DND-41 (cell line): ENCODE results near the gene CMYA5.
"Not testable (repeated sequence)": the region's sequence is repeated elsewhere in the genome, so short reads cannot be mapped to it uniquely, and the experiment has no call there.

Source experiments
- EZH2 ChIP-seq: IDR thresholded peaks from 3 replicates; pipeline ENCODE4 v1.6.1; 2012; ENCODE audit warnings: borderline replicate concordance, low read depth, mild to moderate bottlenecking, moderate library complexity, low read length, inconsistent platforms; ENCODE audit not compliant: severe bottlenecking
- TF ChIP-seq, protein P1 (sequence below): IDR thresholded peaks from 2 replicates; pipeline ENCODE4 v1.5.1; 2012; ENCODE audit warnings: borderline replicate concordance, low read length, moderate library complexity, mild to moderate bottlenecking; ENCODE audit not compliant: poor library complexity, severe bottlenecking; ENCODE audit errors: extremely low read depth

- not testable (repeated sequence) for TF ChIP-seq EZH2
- TF ChIP-seq, protein P1, sequence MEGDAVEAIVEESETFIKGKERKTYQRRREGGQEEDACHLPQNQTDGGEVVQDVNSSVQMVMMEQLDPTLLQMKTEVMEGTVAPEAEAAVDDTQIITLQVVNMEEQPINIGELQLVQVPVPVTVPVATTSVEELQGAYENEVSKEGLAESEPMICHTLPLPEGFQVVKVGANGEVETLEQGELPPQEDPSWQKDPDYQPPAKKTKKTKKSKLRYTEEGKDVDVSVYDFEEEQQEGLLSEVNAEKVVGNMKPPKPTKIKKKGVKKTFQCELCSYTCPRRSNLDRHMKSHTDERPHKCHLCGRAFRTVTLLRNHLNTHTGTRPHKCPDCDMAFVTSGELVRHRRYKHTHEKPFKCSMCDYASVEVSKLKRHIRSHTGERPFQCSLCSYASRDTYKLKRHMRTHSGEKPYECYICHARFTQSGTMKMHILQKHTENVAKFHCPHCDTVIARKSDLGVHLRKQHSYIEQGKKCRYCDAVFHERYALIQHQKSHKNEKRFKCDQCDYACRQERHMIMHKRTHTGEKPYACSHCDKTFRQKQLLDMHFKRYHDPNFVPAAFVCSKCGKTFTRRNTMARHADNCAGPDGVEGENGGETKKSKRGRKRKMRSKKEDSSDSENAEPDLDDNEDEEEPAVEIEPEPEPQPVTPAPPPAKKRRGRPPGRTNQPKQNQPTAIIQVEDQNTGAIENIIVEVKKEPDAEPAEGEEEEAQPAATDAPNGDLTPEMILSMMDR = not testable (repeated sequence)
Measured at GRCh38 chr5:79784741-79785140, 95.1 kb downstream of the CMYA5 start.
